Neutrophil (primary cell): Measurements from ENCODE around the gene NELL1.

Experiments used
- H3K27ac ChIP-seq: fragments of 200-600 bp; sonication (generic); 2 replicates; pipeline ENCODE4 v1.5.1; 2016; ENCODE audit warnings: mild to moderate bottlenecking, moderate library complexity
- H3K27me3 ChIP-seq: fragments of 200-600 bp; sonication (generic); 2 replicates; pipeline ENCODE4 v1.6.0; 2016; ENCODE audit warnings: mild to moderate bottlenecking
- H3K36me3 ChIP-seq: fragments of 200-600 bp; sonication (generic); 2 replicates; pipeline ENCODE4 v1.5.1; 2017
- H3K4me1 ChIP-seq, 2 experiments: fragments of 200-600 bp in 1 of 2; sonication (generic) in 1 of 2; 1 replicate in 1 of 2; 2 replicates in 1 of 2; pipeline versions ENCODE4 v1.5.1 to v1.6.1; 2013 to 2016; ENCODE audit warnings: low read depth in 1 of 2, low read length in 1 of 2, mild to moderate bottlenecking in 1 of 2, moderate library complexity in 1 of 2; ENCODE audit not compliant: control insufficient read depth in 1 of 2, insufficient read depth in 1 of 2
- H3K4me3 ChIP-seq, 2 experiments: fragments of 200-600 bp in 1 of 2; sonication (generic) in 1 of 2; 1 replicate in 1 of 2; 2 replicates in 1 of 2; pipeline ENCODE4 v1.5.1; 2013 to 2016; ENCODE audit warnings: low read depth in 1 of 2, low read length in 1 of 2, mild to moderate bottlenecking in 1 of 2, moderate library complexity in 1 of 2
- H3K9me3 ChIP-seq: fragments of 200-600 bp; sonication (generic); 2 replicates; pipeline ENCODE4 v1.5.1; 2016
- CTCF ChIP-seq: fragments of 200-600 bp; sonication (generic); IDR thresholded peaks from 2 replicates; pipeline ENCODE4 v1.5.1; 2016; ENCODE audit warnings: antibody characterized with exemption

NELL1 gene

GRCh38 chr11:21346361-21346760 lies 677.0 kb downstream of the NELL1 start:
- Histone ChIP-seq H3K27ac (no peak overlapping the region), H3K27me3 (no peaks in the 10 kb centered on the region), H3K9me3 (no peaks in the 10 kb centered on the region), H3K36me3 (no peaks in the 10 kb centered on the region), H3K4me3 (no peak overlapping the region), H3K4me1 (no peaks in the 10 kb centered on the region)
- no peak for TF ChIP-seq CTCF

GRCh38 chr11:21350613-21351012 lies 681.2 kb downstream of the NELL1 start:
- Histone ChIP-seq H3K9me3 (no peaks in the 10 kb centered on the region), H3K27ac (no peak overlapping the region), H3K36me3 (no peaks in the 10 kb centered on the region), H3K4me3 (no peak overlapping the region), H3K27me3 (no peaks in the 10 kb centered on the region), H3K4me1 (no peaks in the 10 kb centered on the region)
- no peak for TF ChIP-seq CTCF

- H3K4me1 ChIP-seq = no peaks in the 10 kb centered on the region
- no peaks in the 10 kb centered on the region for H3K9me3 ChIP-seq
- no peak overlapping the region for H3K27ac ChIP-seq
- H3K36me3 ChIP-seq = no peaks in the 10 kb centered on the region
- no peaks in the 10 kb centered on the region for H3K27me3 ChIP-seq
- TF ChIP-seq CTCF = no peak
- no peak overlapping the region for H3K4me3 ChIP-seq
Measured at GRCh38 chr11:21353425-21353824, 684.0 kb downstream of the NELL1 start.

GRCh38 chr11:21364866-21365624 lies 695.7 kb downstream of the NELL1 start:
- Histone ChIP-seq H3K9me3 (no peaks in the 10 kb centered on the region), H3K27ac (no peak overlapping the region), H3K36me3 (no peaks in the 10 kb centered on the region), H3K4me1 (no peaks in the 10 kb centered on the region), H3K27me3 (no peaks in the 10 kb centered on the region), H3K4me3 (no peak overlapping the region)
- TF ChIP-seq CTCF = no peak

GRCh38 chr11:21369947-21370346 lies 700.6 kb downstream of the NELL1 start:
- no peak for TF ChIP-seq CTCF
- H3K27ac ChIP-seq = no peak overlapping the region
- no peaks in the 10 kb centered on the region for H3K4me1 ChIP-seq
- H3K36me3 ChIP-seq = no peaks in the 10 kb centered on the region
- no peaks in the 10 kb centered on the region for H3K9me3 ChIP-seq
- H3K27me3 ChIP-seq = no peaks in the 10 kb centered on the region
- no peak overlapping the region for H3K4me3 ChIP-seq
